GM23338 (cell line): Measurements from ENCODE around the gene INHBB.

Experiments
- CREB1 ChIP-seq: fragments of 250-450 bp; sonication (Bioruptor Pico); IDR thresholded peaks from 2 replicates; pipeline ENCODE4 v1.5.0; 2020; ENCODE audit warnings: low read depth, mild to moderate bottlenecking, moderate library complexity
- EZH2 ChIP-seq: fragments of 200-600 bp; sonication (generic); IDR thresholded peaks from one replicate; pipeline ENCODE4 v1.8.0; 2017; ENCODE audit warnings: antibody characterized with exemption, mild to moderate bottlenecking, low read depth; ENCODE audit not compliant: unreplicated experiment
- EZH2phosphoT487 ChIP-seq: fragments of 200-600 bp; sonication (generic); IDR thresholded peaks from one replicate; pipeline ENCODE4 v1.8.1; 2018; ENCODE audit warnings: antibody characterized with exemption; ENCODE audit not compliant: unreplicated experiment
- POLR2AphosphoS5 ChIP-seq: IDR thresholded peaks from 2 replicates; pipeline ENCODE4 v1.6.1; 2016; ENCODE audit warnings: antibody characterized with exemption, low read depth
- REST ChIP-seq: IDR thresholded peaks from one replicate; pipeline ENCODE4 v1.6.1; 2018; ENCODE audit warnings: antibody characterized with exemption; ENCODE audit not compliant: unreplicated experiment
- STAT1 ChIP-seq: IDR thresholded peaks from one replicate; pipeline ENCODE4 v1.6.1; 2016; ENCODE audit warnings: antibody characterized with exemption; ENCODE audit not compliant: unreplicated experiment
- ZNF114 ChIP-seq: fragments of 250-450 bp; sonication (Bioruptor Pico); IDR thresholded peaks from 2 replicates; pipeline ENCODE4 v1.5.0; 2020; ENCODE audit warnings: mild to moderate bottlenecking, moderate library complexity
- TF ChIP-seq, protein P1 (sequence below), 2 experiments: fragments of 200-600 bp in 1 of 2; sonication (generic) in 1 of 2; conservative IDR thresholded peaks; 2 replicates each; pipeline versions ENCODE4 v1.5.1 to v1.6.1; 2016 to 2017; ENCODE audit warnings: antibody characterized with exemption in 2 of 2, low read depth in 2 of 2, mild to moderate bottlenecking in 2 of 2, moderate library complexity in 1 of 2
- TF ChIP-seq, protein P2 (sequence below): fragments of 250-450 bp; sonication (Bioruptor Pico); IDR thresholded peaks from 2 replicates; pipeline ENCODE4 v1.5.0; 2020; ENCODE audit warnings: mild to moderate bottlenecking, moderate library complexity

GRCh38 chr2:120349440-120349921 is 3.5 kb downstream of the INHBB start:
- TF ChIP-seq, protein P1, sequence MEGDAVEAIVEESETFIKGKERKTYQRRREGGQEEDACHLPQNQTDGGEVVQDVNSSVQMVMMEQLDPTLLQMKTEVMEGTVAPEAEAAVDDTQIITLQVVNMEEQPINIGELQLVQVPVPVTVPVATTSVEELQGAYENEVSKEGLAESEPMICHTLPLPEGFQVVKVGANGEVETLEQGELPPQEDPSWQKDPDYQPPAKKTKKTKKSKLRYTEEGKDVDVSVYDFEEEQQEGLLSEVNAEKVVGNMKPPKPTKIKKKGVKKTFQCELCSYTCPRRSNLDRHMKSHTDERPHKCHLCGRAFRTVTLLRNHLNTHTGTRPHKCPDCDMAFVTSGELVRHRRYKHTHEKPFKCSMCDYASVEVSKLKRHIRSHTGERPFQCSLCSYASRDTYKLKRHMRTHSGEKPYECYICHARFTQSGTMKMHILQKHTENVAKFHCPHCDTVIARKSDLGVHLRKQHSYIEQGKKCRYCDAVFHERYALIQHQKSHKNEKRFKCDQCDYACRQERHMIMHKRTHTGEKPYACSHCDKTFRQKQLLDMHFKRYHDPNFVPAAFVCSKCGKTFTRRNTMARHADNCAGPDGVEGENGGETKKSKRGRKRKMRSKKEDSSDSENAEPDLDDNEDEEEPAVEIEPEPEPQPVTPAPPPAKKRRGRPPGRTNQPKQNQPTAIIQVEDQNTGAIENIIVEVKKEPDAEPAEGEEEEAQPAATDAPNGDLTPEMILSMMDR (conservative IDR thresholded peaks at IDR 0.05; ENCODE audit: low read depth in 2 of 2): no peak
- no peak for TF ChIP-seq REST
- no peak for TF ChIP-seq ZNF114 (CRISPR knock-in tag)
- no peak for TF ChIP-seq POLR2AphosphoS5
- TF ChIP-seq EZH2phosphoT487: no peak
- no peak for TF ChIP-seq EZH2
- TF ChIP-seq STAT1: no peak
- no peak for TF ChIP-seq CREB1 (CRISPR knock-in tag)
- TF ChIP-seq, protein P2, sequence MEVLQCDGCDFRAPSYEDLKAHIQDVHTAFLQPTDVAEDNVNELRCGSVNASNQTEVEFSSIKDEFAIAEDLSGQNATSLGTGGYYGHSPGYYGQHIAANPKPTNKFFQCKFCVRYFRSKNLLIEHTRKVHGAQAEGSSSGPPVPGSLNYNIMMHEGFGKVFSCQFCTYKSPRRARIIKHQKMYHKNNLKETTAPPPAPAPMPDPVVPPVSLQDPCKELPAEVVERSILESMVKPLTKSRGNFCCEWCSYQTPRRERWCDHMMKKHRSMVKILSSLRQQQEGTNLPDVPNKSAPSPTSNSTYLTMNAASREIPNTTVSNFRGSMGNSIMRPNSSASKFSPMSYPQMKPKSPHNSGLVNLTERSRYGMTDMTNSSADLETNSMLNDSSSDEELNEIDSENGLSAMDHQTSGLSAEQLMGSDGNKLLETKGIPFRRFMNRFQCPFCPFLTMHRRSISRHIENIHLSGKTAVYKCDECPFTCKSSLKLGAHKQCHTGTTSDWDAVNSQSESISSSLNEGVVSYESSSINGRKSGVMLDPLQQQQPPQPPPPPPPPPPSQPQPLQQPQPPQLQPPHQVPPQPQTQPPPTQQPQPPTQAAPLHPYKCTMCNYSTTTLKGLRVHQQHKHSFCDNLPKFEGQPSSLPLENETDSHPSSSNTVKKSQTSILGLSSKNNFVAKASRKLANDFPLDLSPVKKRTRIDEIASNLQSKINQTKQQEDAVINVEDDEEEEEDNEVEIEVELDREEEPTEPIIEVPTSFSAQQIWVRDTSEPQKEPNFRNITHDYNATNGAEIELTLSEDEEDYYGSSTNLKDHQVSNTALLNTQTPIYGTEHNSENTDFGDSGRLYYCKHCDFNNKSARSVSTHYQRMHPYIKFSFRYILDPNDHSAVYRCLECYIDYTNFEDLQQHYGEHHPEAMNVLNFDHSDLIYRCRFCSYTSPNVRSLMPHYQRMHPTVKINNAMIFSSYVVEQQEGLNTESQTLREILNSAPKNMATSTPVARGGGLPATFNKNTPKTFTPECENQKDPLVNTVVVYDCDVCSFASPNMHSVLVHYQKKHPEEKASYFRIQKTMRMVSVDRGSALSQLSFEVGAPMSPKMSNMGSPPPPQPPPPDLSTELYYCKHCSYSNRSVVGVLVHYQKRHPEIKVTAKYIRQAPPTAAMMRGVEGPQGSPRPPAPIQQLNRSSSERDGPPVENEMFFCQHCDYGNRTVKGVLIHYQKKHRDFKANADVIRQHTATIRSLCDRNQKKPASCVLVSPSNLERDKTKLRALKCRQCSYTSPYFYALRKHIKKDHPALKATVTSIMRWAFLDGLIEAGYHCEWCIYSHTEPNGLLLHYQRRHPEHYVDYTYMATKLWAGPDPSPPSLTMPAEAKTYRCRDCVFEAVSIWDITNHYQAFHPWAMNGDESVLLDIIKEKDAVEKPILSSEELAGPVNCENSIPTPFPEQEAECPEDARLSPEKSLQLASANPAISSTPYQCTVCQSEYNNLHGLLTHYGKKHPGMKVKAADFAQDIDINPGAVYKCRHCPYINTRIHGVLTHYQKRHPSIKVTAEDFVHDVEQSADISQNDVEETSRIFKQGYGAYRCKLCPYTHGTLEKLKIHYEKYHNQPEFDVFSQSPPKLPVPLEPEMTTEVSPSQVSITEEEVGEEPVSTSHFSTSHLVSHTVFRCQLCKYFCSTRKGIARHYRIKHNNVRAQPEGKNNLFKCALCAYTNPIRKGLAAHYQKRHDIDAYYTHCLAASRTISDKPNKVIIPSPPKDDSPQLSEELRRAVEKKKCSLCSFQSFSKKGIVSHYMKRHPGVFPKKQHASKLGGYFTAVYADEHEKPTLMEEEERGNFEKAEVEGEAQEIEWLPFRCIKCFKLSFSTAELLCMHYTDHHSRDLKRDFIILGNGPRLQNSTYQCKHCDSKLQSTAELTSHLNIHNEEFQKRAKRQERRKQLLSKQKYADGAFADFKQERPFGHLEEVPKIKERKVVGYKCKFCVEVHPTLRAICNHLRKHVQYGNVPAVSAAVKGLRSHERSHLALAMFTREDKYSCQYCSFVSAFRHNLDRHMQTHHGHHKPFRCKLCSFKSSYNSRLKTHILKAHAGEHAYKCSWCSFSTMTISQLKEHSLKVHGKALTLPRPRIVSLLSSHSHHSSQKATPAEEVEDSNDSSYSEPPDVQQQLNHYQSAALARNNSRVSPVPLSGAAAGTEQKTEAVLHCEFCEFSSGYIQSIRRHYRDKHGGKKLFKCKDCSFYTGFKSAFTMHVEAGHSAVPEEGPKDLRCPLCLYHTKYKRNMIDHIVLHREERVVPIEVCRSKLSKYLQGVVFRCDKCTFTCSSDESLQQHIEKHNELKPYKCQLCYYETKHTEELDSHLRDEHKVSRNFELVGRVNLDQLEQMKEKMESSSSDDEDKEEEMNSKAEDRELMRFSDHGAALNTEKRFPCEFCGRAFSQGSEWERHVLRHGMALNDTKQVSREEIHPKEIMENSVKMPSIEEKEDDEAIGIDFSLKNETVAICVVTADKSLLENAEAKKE (CRISPR knock-in tag): no peak
